ENCODE results near the gene TEX13A. TPM values are rescaled to one million over a fixed set of nuclear protein-coding genes. Genes with fewer than 3 reads are reported as not detected.

Gene TEX13A
- total RNA-seq (not detected), polyA plus RNA-seq (not detected)
- long read RNA-seq, donor 1: 0 reads
- long read RNA-seq, donor 2: 0 reads
- long read RNA-seq, donor 3: 0 reads
- long read RNA-seq, donor 4: 0 reads
- long read RNA-seq, donor 5: 0 reads
- long read RNA-seq, donor 6: 0 reads
- long read RNA-seq, donor 7: 0 reads
- long read RNA-seq, donor 8: 0 reads
- long read RNA-seq, donor 9: 0 reads
- long read RNA-seq, donor 10: 0 reads

- no peak for DNase-seq
- H3K4me1 ChIP-seq: no peaks in the 10 kb centered on the region
- 71 to 88% (median 84%) methylated on average over 7 of the region's 7 CpGs for WGBS, 5 donors
- no peaks in the 10 kb centered on the region for H3K36me3 ChIP-seq
- H3K4me3 ChIP-seq: no peak within 1 kb of the TSS
- H3K27me3 ChIP-seq: peaks cover 0 to 4% (median 0%) of the 10 kb centered on the region in 3 donors
- TF ChIP-seq POLR2AphosphoS5 (IDR thresholded peaks at IDR 0.05): no peak
- TF ChIP-seq EP300 (IDR thresholded peaks at IDR 0.05): no peak
- TF ChIP-seq POLR2A (IDR thresholded peaks at IDR 0.05): no peak
- TF ChIP-seq, protein P1, sequence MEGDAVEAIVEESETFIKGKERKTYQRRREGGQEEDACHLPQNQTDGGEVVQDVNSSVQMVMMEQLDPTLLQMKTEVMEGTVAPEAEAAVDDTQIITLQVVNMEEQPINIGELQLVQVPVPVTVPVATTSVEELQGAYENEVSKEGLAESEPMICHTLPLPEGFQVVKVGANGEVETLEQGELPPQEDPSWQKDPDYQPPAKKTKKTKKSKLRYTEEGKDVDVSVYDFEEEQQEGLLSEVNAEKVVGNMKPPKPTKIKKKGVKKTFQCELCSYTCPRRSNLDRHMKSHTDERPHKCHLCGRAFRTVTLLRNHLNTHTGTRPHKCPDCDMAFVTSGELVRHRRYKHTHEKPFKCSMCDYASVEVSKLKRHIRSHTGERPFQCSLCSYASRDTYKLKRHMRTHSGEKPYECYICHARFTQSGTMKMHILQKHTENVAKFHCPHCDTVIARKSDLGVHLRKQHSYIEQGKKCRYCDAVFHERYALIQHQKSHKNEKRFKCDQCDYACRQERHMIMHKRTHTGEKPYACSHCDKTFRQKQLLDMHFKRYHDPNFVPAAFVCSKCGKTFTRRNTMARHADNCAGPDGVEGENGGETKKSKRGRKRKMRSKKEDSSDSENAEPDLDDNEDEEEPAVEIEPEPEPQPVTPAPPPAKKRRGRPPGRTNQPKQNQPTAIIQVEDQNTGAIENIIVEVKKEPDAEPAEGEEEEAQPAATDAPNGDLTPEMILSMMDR (IDR thresholded peaks at IDR 0.05): no peak
- H3K27ac ChIP-seq: no peak within 1 kb of the TSS
- intact Hi-C loops (cut with DNase I; ENCODE audit: low total_unique reads): no loop called here
- H3K9me3 ChIP-seq: peaks cover 0 to 21% (median 6%) of the 10 kb centered on the region in 4 donors
Observed at GRCh38 chrX:105220636-105221035, at the start of gene TEX13A. Gene TEX13A, minus strand, starts transcription at chrX:105220694. Its CDS starts 297 bp downstream, at chrX:105220397.

DNA sequence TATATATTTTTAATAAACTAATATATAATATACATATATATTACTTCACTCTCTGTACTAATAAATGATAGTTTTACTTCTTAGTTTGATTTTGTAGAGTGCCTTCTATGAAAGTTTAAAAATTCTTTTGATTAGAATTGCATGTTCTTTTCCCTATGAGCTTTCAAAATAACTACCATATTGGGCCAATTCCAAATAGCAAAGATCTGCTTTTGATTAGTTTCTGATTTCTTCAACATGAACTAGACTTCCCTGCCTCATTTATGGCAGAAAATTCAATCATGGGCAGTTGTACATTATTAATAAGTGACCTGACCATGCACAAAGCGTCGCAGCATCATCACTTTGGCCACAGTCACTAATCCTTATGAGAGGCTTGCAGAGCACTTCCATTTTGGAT lies 48.9 kb upstream of the TEX13A start:
- no peak for DNase-seq
- Histone ChIP-seq H3K36me3 (no peaks in the 10 kb centered on the region), H3K9me3 (no peaks in the 10 kb centered on the region), H3K27me3 (no peaks in the 10 kb centered on the region), H3K4me1 (no peaks in the 10 kb centered on the region), H3K27ac (no peak overlapping the region), H3K4me3 (no peak overlapping the region)
- 83 to 99% (median 85%) methylated on average over 2 of the region's 2 CpGs for WGBS, 5 donors
- TF ChIP-seq, protein P1 (IDR thresholded peaks at IDR 0.05): no peak
- no peak for TF ChIP-seq POLR2A (IDR thresholded peaks at IDR 0.05)
- no peak for TF ChIP-seq EP300 (IDR thresholded peaks at IDR 0.05)
- TF ChIP-seq POLR2AphosphoS5 (IDR thresholded peaks at IDR 0.05): no peak
- intact Hi-C loops (cut with DNase I; ENCODE audit: low total_unique reads): no loop called here

GRCh38 chrX:105267167-105267566 lies 46.7 kb upstream of the TEX13A start:
- WGBS, 5 donors: 63 to 91% (median 72%) methylated on average over 2 of the region's 2 CpGs
- Histone ChIP-seq H3K9me3 (no peaks in the 10 kb centered on the region), H3K4me3 (no peak overlapping the region), H3K27ac (no peak overlapping the region), H3K4me1 (no peaks in the 10 kb centered on the region), H3K27me3 (no peaks in the 10 kb centered on the region), H3K36me3 (no peaks in the 10 kb centered on the region)
- no peak for DNase-seq
- intact Hi-C loops (cut with DNase I; ENCODE audit: low total_unique reads): no loop called here
- no peak for TF ChIP-seq POLR2A (IDR thresholded peaks at IDR 0.05)
- TF ChIP-seq EP300 (IDR thresholded peaks at IDR 0.05): no peak
- no peak for TF ChIP-seq POLR2AphosphoS5 (IDR thresholded peaks at IDR 0.05)

DNA sequence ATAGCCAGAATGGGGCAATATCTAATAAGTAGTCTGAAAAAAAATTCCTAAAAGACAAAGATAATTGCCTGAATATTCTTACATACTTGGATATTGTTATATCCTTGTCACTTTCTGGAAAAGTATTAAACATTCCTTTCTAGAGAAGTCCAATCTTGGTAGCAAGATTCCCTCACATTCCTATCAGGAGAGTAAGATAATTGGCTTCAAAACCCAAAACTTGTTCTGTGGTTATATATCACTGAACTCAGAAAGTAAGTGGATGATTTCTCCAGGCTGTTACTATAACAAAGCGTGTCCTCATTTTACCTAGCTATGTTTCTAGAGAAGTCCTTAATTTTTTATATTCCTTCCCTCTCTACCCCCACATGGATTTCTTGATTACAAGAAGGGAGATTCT lies 46.0 kb upstream of the TEX13A start:
- Histone ChIP-seq H3K36me3 (no peaks in the 10 kb centered on the region), H3K4me1 (no peaks in the 10 kb centered on the region), H3K27ac (no peak overlapping the region), H3K9me3 (no peaks in the 10 kb centered on the region), H3K4me3 (no peak overlapping the region), H3K27me3 (no peaks in the 10 kb centered on the region)
- TF ChIP-seq POLR2AphosphoS5 (IDR thresholded peaks at IDR 0.05): no peak
- no peak for TF ChIP-seq EP300 (IDR thresholded peaks at IDR 0.05)
- TF ChIP-seq, protein P1 (IDR thresholded peaks at IDR 0.05): no peak
- TF ChIP-seq POLR2A (IDR thresholded peaks at IDR 0.05): no peak
- WGBS, 5 donors: 82 to 97% (median 86%) methylated on average over 1 of the region's 1 CpG
- DNase-seq: no peak
- intact Hi-C loops (cut with DNase I; ENCODE audit: low total_unique reads): no loop called here

DNA sequence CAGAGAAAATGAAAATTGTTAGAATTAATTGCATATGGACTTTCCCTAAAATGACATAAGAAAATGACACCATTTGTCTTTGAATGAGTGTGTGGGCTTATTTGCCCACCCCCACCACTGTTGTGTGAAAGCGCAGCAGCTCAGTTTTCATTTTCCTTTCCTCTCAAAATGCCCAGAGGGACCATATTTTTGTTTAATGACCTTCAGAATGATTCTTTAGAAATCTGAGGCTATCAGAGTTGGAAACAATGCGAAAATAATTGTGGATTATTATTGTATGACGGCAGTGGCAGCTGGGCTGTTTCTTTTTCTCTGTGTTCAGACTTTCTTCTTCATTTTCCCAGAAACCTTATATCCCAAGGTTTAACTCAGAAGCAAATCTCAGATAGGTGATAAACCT lies 44.6 kb upstream of the TEX13A start:
- Histone ChIP-seq H3K4me1 (no peaks in the 10 kb centered on the region), H3K36me3 (no peaks in the 10 kb centered on the region), H3K27ac (no peak overlapping the region), H3K9me3 (no peaks in the 10 kb centered on the region), H3K27me3 (peaks cover 0 to 7% (median 0%) of the 10 kb centered on the region in 3 donors), H3K4me3 (no peak overlapping the region)
- whole genome bisulfite sequencing, 5 donors: 62 to 84% (median 72%) methylated on average over 3 of the region's 3 CpGs
- DNase-seq: peak in 1 of 2 donors; percentile 23
- TF ChIP-seq POLR2AphosphoS5 (IDR thresholded peaks at IDR 0.05) (no peak), EP300 (IDR thresholded peaks at IDR 0.05) (no peak), POLR2A (IDR thresholded peaks at IDR 0.05) (no peak)
- TF ChIP-seq, protein P1 (IDR thresholded peaks at IDR 0.05): no peak
- intact Hi-C loops (cut with DNase I; ENCODE audit: low total_unique reads): no loop called here
